HPDE6-E6E7 (cell line): ENCODE data around the gene DUOXA1.

Experiments used
- DNase-seq: peaks from one replicate; pipeline ENCODE4 v3.0.0; 2011; ENCODE audit warnings: missing footprints; ENCODE audit errors: extremely low spot score

DUOXA1 gene, protein sequence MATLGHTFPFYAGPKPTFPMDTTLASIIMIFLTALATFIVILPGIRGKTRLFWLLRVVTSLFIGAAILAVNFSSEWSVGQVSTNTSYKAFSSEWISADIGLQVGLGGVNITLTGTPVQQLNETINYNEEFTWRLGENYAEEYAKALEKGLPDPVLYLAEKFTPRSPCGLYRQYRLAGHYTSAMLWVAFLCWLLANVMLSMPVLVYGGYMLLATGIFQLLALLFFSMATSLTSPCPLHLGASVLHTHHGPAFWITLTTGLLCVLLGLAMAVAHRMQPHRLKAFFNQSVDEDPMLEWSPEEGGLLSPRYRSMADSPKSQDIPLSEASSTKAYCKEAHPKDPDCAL

GRCh38 chr15:45129651-45130129 is at the start of gene DUOXA1, which contains the start of gene DUOX1:
Gene DUOXA1 (minus strand): TSS chr15:45129879. CDS start chr15:45123014, 6,865 bp downstream.
Gene DUOX1 (plus strand): TSS chr15:45129994. CDS start chr15:45131967, 1,973 bp downstream.
- peak; percentile 88 for DNase-seq

DNA sequence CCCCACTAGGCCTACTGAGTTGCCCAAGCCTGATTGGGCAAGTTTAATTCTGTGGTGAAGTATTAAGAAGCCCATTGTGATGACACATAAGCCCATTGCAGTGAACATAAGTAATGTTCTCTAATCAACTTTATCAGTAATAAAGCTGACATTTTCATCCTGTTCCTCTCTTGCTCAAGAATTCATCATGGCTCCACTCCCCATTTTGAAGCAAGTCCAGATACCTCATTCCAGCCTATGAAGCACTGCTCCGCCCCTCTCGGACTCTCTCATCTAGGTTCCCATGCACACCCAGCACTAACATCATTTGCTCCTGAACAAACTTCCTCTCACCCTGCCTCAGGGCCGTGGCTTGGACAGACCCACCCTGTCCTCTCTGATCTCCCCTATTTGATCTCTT is 47.6 kb upstream of the DUOXA1 start:
- no peak for DNase-seq

DNA sequence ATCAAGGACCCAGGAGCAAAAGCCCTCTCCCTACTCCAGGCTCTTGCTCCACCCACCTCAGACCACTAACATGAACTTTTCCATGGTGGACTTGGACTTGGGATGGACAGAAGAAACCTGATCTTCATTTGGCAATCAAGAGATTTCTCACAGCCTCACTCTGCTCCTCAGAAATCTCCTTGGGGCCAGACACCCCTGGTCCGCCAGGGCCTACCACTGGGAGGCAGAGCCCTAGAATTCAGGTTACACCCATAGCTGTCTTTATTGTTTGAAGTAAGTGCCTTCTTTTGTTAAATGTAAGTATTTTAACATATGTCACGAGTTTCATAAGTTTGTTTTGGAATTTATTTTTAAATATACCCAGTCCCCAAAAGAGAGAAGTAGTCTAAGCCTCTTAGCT is 44.9 kb upstream of the DUOXA1 start:
- DNase-seq = no peak

DNA sequence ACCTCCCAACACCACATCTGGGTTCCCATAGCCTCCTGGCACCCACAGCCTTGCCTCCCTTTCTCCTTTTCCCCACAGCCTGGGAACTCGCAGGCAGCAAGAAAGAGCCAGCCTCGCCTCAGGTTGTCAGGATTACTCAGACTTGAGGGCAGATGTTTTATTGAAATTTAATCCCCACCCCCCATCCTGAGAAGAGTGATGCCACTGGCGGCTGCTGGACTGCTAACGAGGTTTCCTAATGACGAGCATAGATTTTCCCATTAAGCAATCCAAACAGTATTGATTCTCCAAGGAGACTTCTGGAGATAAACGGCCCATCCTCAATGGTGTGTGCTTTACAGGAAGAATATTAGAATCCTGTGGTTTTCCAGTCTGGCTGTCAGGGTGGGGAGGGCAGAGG is 44.4 kb upstream of the DUOXA1 start:
- no peak for DNase-seq

DNA sequence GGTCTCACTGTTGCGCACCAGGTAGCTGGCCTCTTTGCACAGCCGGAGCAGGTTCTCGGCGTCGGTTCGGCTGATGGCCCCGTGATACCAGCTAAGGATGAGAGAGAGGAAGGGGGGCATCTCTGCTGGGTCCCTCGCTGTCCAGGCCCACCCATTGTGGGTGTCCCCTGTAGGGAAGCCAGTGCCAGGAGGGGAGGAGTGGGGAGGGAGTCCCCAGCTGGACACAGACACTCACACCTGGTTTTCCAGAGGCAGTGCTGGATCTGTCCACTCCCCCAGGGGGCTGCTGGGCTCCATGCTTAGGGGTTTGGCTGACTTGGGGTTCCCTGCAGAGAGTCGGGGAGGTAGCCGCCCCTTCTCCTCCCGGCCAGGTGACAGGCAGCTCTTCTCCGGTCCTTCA is 42.2 kb upstream of the DUOXA1 start:
- DNase-seq = no peak

DNA sequence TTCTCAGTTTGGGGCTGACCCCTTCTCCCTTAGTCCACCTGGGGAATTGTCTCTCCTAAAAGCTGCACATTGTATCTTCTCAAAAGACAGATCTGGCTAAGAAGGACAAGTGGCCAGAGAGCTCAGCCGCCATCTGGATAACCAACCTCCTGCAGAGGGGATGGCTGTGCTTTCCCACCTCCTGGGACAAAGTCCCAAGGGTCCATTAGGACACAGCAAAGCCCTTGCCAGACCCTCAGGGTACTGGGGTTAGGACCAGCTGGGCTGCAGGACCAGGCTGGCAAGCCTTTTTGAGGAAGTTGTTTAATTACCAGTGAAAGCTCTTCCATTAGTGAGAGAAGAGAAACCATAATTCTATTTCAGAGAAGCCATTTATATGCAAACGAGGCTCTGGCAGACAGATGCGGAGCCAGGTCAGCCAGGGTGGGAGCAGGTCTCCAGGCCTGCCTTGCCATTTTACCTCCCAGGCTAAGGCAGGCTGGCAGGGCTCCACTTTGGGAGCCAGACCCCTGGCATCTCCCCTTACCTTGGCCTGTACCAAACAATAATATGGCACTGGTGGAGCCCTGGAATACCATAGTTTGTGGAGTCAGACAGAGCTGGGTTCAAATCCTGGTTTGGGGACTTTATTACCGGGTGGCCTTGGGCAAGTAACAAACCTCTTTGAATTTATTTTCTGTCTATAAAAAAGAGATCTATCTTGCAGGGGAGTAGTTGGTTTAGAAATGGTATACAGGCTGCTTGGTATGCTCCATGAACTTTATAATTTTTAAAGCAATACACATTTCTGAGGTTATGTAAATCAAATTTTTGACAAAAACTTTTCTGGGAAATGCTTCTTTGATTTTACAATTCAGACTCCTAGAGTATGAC is 40.2 kb upstream of the DUOXA1 start:
- DNase-seq = no peak

- no peak for DNase-seq
These were observed 39.3 kb upstream of the DUOXA1 start for GRCh38 chr15:45168751-45169551.

DNA sequence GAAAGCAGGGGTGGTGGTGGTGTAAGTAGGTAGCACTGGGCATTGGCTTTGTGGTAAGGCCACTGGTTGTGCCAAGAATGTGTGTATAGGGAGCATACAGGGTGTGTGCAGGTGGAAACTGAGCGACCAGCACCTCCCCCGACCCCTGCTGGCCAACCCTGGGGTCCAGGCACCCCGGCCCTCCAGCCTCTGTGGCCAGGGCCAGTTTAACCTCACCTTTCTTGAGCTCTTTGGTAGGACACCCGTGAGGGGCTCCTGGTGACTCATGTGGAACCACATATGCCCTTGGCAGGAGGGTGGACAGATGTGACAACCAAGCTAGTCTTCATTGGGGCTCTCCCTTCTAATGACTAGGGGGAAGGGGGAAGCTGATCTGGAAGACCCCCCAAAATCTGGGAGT is 38.6 kb upstream of the DUOXA1 start:
- no peak for DNase-seq

GRCh38 chr15:45167631-45168205 is 38.0 kb upstream of the DUOXA1 start:
- no peak for DNase-seq

- DNase-seq = peak; percentile 66
These were observed 37.4 kb upstream of the DUOXA1 start for GRCh38 chr15:45166834-45167630.

- no peak for DNase-seq
These were observed 35.9 kb upstream of the DUOXA1 start for GRCh38 chr15:45165536-45165935.

- no peak for DNase-seq
These were observed 35.2 kb upstream of the DUOXA1 start for GRCh38 chr15:45164914-45165313.

- no peak for DNase-seq
These were observed 33.8 kb upstream of the DUOXA1 start for GRCh38 chr15:45163508-45163856.

GRCh38 chr15:45162771-45163507 is 33.3 kb upstream of the DUOXA1 start:
- DNase-seq = peak; percentile 98

DNA sequence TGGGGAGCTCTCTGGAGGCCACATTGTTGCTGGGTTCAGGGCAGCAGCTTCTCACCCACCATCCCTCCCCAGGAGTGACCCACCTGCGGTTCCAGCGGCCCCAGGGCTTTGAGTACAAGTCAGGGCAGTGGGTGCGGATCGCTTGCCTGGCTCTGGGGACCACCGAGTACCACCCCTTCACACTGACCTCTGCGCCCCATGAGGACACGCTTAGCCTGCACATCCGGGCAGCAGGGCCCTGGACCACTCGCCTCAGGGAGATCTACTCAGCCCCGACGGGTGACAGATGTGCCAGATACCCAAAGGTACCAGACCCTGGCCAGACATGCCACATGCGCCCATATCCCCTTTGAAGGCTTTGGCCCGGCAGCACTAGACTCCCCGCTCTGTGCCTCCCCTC is 32.0 kb upstream of the DUOXA1 start:
- DNase-seq = no peak

DNA sequence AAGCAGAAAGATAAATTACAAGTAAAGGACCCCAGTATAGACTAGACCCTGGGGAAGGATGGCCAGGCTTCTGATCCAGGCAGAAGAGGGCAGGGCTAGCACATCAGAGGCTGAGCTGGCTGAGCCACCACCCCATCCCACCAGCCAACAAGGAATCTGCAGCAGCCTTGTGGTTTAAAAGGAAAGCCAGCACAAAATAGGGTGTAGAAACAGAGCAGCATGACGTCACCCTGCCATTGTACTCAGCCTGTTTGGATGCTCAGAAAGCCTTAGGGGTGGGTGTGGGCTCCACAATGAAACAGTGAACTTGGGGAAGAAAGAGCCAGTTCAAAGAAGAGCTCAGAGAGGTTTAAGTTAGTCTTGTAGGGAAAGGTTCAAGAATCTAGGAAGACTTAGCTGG is 28.3 kb upstream of the DUOXA1 start:
- peak; percentile 89 for DNase-seq

GRCh38 chr15:45156744-45157455 is 27.2 kb upstream of the DUOXA1 start:
- no peak for DNase-seq

DNA sequence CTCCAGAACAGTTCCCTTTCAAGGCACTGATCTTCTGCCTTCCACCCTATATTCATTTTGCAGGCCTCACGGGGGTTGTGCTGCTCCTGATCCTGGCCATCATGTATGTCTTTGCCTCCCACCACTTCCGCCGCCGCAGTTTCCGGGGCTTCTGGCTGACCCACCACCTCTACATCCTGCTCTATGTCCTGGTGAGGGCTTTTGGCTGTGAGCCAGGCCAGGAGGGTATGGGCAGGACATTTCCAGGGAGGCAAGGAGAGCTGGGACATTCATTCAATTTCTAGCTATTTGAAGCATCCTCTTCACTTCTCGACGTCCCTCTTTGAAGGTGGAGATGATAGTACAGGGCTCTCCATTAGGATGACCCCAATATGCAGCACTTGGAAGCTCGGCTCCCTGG is 26.1 kb upstream of the DUOXA1 start:
- DNase-seq = no peak
